PC-3 (cell line): Measurements from ENCODE around the gene FIZ1. TPM values are rescaled to one million over a fixed set of nuclear protein-coding genes. Genes with fewer than 3 reads are reported as not detected.

Source experiments
- ATAC-seq: fragments of 200-7000 bp; cut with Tn5 transposase; 2 replicates; pipeline ENCODE4 v1.9.1; 2020; ENCODE audit warnings: mild to moderate bottlenecking, moderate library complexity
- BruUV-seq: library from RNA; stranded (reverse); fragments of 400-500 nt; replicated peaks from 2 replicates; lab custom pipeline; 2021; lab: Mats Ljungman, UMichigan
- CTCF ChIA-PET: fragments of 300-600 bp; sonication (Branson Sonifier 250); formaldehyde crosslinking; loops from one replicate; lab custom pipeline; 2022; ENCODE audit warnings: antibody characterized with exemption; lab: Charles Lee
- POLR2A ChIA-PET: fragments of 300-600 bp; sonication (Branson Sonifier 250); formaldehyde crosslinking; loops from one replicate; lab custom pipeline; 2022; ENCODE audit warnings: antibody characterized with exemption; ENCODE audit not compliant: unreplicated experiment; lab: Charles Lee
- DNase-seq: peaks from one replicate; pipeline ENCODE4 v3.0.0-alpha.2; 2015
- H2AFZ ChIP-seq: fragments of 300-600 bp; sonication (generic); 2 replicates; pipeline ENCODE4 v1.6.0; 2016; ENCODE audit warnings: antibody characterized with exemption, low read length
- H3F3A ChIP-seq: fragments of 300-600 bp; sonication (generic); one replicate; pipeline ENCODE4 v1.6.0; 2017; ENCODE audit warnings: antibody characterized with exemption, low read length, control low read depth, mild to moderate bottlenecking; ENCODE audit not compliant: unreplicated experiment
- H3K27ac ChIP-seq: fragments of 300-600 bp; sonication (generic); 2 replicates; pipeline ENCODE4 v1.5.1; 2016; ENCODE audit warnings: mild to moderate bottlenecking, low read length
- H3K27me3 ChIP-seq: fragments of 300-600 bp; sonication (generic); 2 replicates; pipeline ENCODE4 v1.6.1; 2016; ENCODE audit warnings: low read length, mixed read lengths
- H3K36me3 ChIP-seq: fragments of 300-600 bp; sonication (generic); 2 replicates; pipeline ENCODE4 v1.6.1; 2016; ENCODE audit warnings: low read depth, mixed run types, low read length, mixed read lengths
- H3K4me1 ChIP-seq: fragments of 300-600 bp; sonication (generic); 2 replicates; pipeline ENCODE4 v1.5.1; 2016; ENCODE audit warnings: low read length; ENCODE audit not compliant: insufficient read depth
- H3K4me2 ChIP-seq: fragments of 300-600 bp; sonication (generic); 2 replicates; pipeline ENCODE4 v1.6.0; 2016; ENCODE audit warnings: low read length
- H3K4me3 ChIP-seq: fragments of 300-600 bp; sonication (generic); 2 replicates; pipeline ENCODE4 v1.5.1; 2016; ENCODE audit warnings: mild to moderate bottlenecking, low read length, mixed read lengths
- H3K79me2 ChIP-seq: fragments of 300-600 bp; sonication (generic); 2 replicates; pipeline ENCODE4 v1.6.1; 2017; ENCODE audit warnings: low read length, mixed read lengths
- H3K9ac ChIP-seq: fragments of 300-600 bp; sonication (generic); 2 replicates; pipeline ENCODE4 v1.6.0; 2016; ENCODE audit warnings: mild to moderate bottlenecking, low read length
- H3K9me2 ChIP-seq: fragments of 300-600 bp; sonication (generic); replicated peaks from 2 replicates; pipeline ENCODE4 v1.6.1; 2016; ENCODE audit warnings: mixed run types, low read length, mixed read lengths
- H3K9me3 ChIP-seq: fragments of 300-600 bp; sonication (generic); 2 replicates; pipeline ENCODE4 v1.6.1; 2016; ENCODE audit warnings: low read length, mixed read lengths
- H4K20me1 ChIP-seq: fragments of 300-600 bp; sonication (generic); 2 replicates; pipeline ENCODE4 v1.6.1; 2016; ENCODE audit warnings: low read length, mixed read lengths
- EZH2 ChIP-seq: fragments of 300-600 bp; sonication (generic); IDR thresholded peaks from one replicate; pipeline ENCODE4 v1.6.1; 2017; ENCODE audit warnings: antibody characterized with exemption, mild to moderate bottlenecking, low read length; ENCODE audit not compliant: unreplicated experiment
- EZH2phosphoT487 ChIP-seq: fragments of 300-600 bp; sonication (generic); IDR thresholded peaks from 2 replicates; pipeline ENCODE4 v1.6.1; 2018; ENCODE audit warnings: mild to moderate bottlenecking, antibody characterized with exemption, low read length, borderline replicate concordance
- intact Hi-C: fragments of 100-400 bp; cut with micrococcal nuclease; formaldehyde crosslinking; loops from 2 replicates; pipeline ENCODE4 v1.9.0; 2023
- total RNA-seq: library from RNA; depleted of rRNA; stranded (reverse); fragments of >200 nt; gene quantifications from 2 replicates; pipeline ENCODE4 v1.2.3, GENCODE V29; 2014
- TF ChIP-seq, protein P1 (sequence below): fragments of 300-600 bp; sonication (generic); conservative IDR thresholded peaks from 2 replicates; pipeline ENCODE4 v1.5.1; 2017; ENCODE audit warnings: antibody characterized with exemption, low read depth, mild to moderate bottlenecking, low read length

FIZ1 gene
- total RNA-seq, 1 experiment from 2014 or later = 11.7 TPM

- intact Hi-C loops = loop anchor here (5.0 kb wide), 1 partner anchor 37 kb away; no protein-coding TSS in a partner anchor
- BruUV-seq = no TSS peak
- CTCF ChIA-PET = no interaction called here
- Histone ChIP-seq H3K4me3 (no peak overlapping the region), H3K4me2 (no peak overlapping the region), H3K27me3 (no peaks in the 10 kb centered on the region), H3K9me3 (no peaks in the 10 kb centered on the region), H2AFZ (no peak overlapping the region), H3K9ac (no peak overlapping the region), H3K27ac (no peak overlapping the region), H3K9me2 (no peaks in the 10 kb centered on the region), H3F3A (no peaks in the 10 kb centered on the region), H3K4me1 (0 out of 2 replicates have a peak, but pooled peaks cover 7% of the 10 kb centered on the region), H3K79me2 (0 out of 2 replicates have a peak, but pooled peaks cover 3% of the 10 kb centered on the region), H4K20me1 (no peaks in the 10 kb centered on the region), H3K36me3 (peaks cover 4% of the 10 kb centered on the region; the same call in 1 of the 2 replicates)
- POLR2A ChIA-PET = no interaction called here
- TF ChIP-seq EZH2phosphoT487 = no peak
- TF ChIP-seq EZH2 = no peak
- TF ChIP-seq, protein P1, sequence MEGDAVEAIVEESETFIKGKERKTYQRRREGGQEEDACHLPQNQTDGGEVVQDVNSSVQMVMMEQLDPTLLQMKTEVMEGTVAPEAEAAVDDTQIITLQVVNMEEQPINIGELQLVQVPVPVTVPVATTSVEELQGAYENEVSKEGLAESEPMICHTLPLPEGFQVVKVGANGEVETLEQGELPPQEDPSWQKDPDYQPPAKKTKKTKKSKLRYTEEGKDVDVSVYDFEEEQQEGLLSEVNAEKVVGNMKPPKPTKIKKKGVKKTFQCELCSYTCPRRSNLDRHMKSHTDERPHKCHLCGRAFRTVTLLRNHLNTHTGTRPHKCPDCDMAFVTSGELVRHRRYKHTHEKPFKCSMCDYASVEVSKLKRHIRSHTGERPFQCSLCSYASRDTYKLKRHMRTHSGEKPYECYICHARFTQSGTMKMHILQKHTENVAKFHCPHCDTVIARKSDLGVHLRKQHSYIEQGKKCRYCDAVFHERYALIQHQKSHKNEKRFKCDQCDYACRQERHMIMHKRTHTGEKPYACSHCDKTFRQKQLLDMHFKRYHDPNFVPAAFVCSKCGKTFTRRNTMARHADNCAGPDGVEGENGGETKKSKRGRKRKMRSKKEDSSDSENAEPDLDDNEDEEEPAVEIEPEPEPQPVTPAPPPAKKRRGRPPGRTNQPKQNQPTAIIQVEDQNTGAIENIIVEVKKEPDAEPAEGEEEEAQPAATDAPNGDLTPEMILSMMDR = no peak
- ATAC-seq (no peak), DNase-seq (no peak)
These were observed 4.2 kb downstream of the FIZ1 start for GRCh38 chr19:55594996-55595545.

GRCh38 chr19:55593096-55593772, 6.1 kb downstream of the FIZ1 start:
- Histone ChIP-seq H3K9me2 (no peaks in the 10 kb centered on the region), H3K4me1 (0 out of 2 replicates have a peak, but pooled peaks cover 2% of the 10 kb centered on the region), H3K4me2 (no peak overlapping the region), H3K4me3 (no peak overlapping the region), H3K9me3 (no peaks in the 10 kb centered on the region), H3K27ac (no peak overlapping the region), H3K27me3 (no peaks in the 10 kb centered on the region), H3K36me3 (peaks cover 4% of the 10 kb centered on the region; the same call in 1 of the 2 replicates), H2AFZ (no peak overlapping the region), H3F3A (no peaks in the 10 kb centered on the region), H3K9ac (no peak overlapping the region), H3K79me2 (0 out of 2 replicates have a peak, but pooled peaks cover 2% of the 10 kb centered on the region), H4K20me1 (no peaks in the 10 kb centered on the region)
- no TSS peak for BruUV-seq
- ChIA-PET POLR2A (no interaction called here), CTCF (no interaction called here)
- no peak for DNase-seq
- ATAC-seq = no peak
- TF ChIP-seq, protein P1 = no peak
- TF ChIP-seq EZH2 (no peak), EZH2phosphoT487 (no peak)
- intact Hi-C loops = no loop called here
